Transverse colon (tissue), 4 donors: ENCODE measurements around the gene KLHL17.

Experiments used
- CTCF ChIP-seq, 5 experiments: fragments of 200-600 bp in 3 of 5; fragments of 450-650 bp in 2 of 5; sonication (generic) in 3 of 5; IDR thresholded peaks; 1 replicate in 2 of 5; 2 replicates in 3 of 5; pipeline ENCODE4 v1.5.1; 2016 to 2017; ENCODE audit warnings: antibody characterized with exemption in 5 of 5, inconsistent platforms in 3 of 5, mild to moderate bottlenecking in 2 of 5, moderate library complexity in 1 of 5
- POLR2AphosphoS5 ChIP-seq, 3 donors: sonication (generic); formaldehyde crosslinking; IDR thresholded peaks; one replicate each; pipeline ENCODE4 v1.6.1; 2016; ENCODE audit warnings: antibody characterized with exemption in 3 of 3

DNA sequence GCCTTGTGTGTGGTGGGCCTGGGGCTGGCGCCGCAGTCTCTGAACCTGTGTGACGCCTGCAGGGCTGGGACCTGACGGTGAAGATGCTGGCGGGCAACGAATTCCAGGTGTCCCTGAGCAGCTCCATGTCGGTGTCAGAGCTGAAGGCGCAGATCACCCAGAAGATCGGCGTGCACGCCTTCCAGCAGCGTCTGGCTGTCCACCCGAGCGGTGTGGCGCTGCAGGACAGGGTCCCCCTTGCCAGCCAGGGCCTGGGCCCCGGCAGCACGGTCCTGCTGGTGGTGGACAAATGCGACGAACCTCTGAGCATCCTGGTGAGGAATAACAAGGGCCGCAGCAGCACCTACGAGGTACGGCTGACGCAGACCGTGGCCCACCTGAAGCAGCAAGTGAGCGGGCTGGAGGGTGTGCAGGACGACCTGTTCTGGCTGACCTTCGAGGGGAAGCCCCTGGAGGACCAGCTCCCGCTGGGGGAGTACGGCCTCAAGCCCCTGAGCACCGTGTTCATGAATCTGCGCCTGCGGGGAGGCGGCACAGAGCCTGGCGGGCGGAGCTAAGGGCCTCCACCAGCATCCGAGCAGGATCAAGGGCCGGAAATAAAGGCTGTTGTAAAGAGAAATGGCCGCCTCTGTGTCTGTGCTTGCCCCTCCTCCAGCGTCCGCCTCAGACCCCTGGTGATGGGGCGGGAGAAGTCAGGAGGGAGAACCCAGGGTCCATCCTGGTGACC lies 53.7 kb downstream of the KLHL17 start:
- TF ChIP-seq CTCF (IDR thresholded peaks at IDR 0.05) = no peak
- TF ChIP-seq POLR2AphosphoS5 (IDR thresholded peaks at IDR 0.05) = no peak
